Measurements from ENCODE around the gene SF3A2.
"Not testable (repeated sequence)": the region's sequence is repeated elsewhere in the genome, so short reads cannot be mapped to it uniquely, and the experiment has no call there.

SF3A2 gene

GRCh38 chr19:2277138-2277537 lies 40.5 kb downstream of the SF3A2 start:
- no peak for DNase-seq

- DNase-seq, result no peak
These were observed 42.0 kb downstream of the SF3A2 start for GRCh38 chr19:2278459-2279158.

- DNase-seq, result no peak
These were observed 44.1 kb downstream of the SF3A2 start for GRCh38 chr19:2280633-2281264.

- DNase-seq, result not testable (repeated sequence)
These were observed 44.8 kb downstream of the SF3A2 start for GRCh38 chr19:2281265-2282061.

- peak; percentile 47 for DNase-seq
These were observed 45.6 kb downstream of the SF3A2 start, which contains the start of gene PEAK3 for GRCh38 chr19:2282062-2282861. Gene PEAK3 (minus strand): TSS chr19:2282175. CDS start chr19:2280931, 1,244 bp downstream.

- DNase-seq, result no peak
These were observed 46.2 kb downstream of the SF3A2 start for GRCh38 chr19:2282862-2283237.

- no peak for DNase-seq
These were observed 47.3 kb downstream of the SF3A2 start for GRCh38 chr19:2283835-2284507.

GRCh38 chr19:2286402-2287140 lies 49.9 kb downstream of the SF3A2 start:
- no peak for DNase-seq

GRCh38 chr19:2287585-2288337 lies 51.1 kb downstream of the SF3A2 start:
- no peak for DNase-seq

- no peak for DNase-seq
These were observed 51.8 kb downstream of the SF3A2 start for GRCh38 chr19:2288338-2288817.

- no peak for DNase-seq
These were observed 52.4 kb downstream of the SF3A2 start for GRCh38 chr19:2288818-2289713.

GRCh38 chr19:2289714-2290435 lies 53.3 kb downstream of the SF3A2 start:
- DNase-seq, result no peak

GRCh38 chr19:2290441-2291184 lies 54.0 kb downstream of the SF3A2 start:
- DNase-seq, result peak; percentile 66

- DNase-seq, result peak; percentile 88
These were observed 54.6 kb downstream of the SF3A2 start for GRCh38 chr19:2291185-2291751.

GRCh38 chr19:2294687-2295335 lies 58.2 kb downstream of the SF3A2 start:
- DNase-seq, result peak; percentile 75

- no peak for DNase-seq
These were observed 59.5 kb downstream of the SF3A2 start for GRCh38 chr19:2296141-2296540.

All from retina (tissue), 1 donor.